Measurements from ENCODE around the gene CCDC178.
"Not testable (repeated sequence)": the region's sequence is repeated elsewhere in the genome, so short reads cannot be mapped to it uniquely, and the experiment has no call there.

Gene CCDC178

DNA sequence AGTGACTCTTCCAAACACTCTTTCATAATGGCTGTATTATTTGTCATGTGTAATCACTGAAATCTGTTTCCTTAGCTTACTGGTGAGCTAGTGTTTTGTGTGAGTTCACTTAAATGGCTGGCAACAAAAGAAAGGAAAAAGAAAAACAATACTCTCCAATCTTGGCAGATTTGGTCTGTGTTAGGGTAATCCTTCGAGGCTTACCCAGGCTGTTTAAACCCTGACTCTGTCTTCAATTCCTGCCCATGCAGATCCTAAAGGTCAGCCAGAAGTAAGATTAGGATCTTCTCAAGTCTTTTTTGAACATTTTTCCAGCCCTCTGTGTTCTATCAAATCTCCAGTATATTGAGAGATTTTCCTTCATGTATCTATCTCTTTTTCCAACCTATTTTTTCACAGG, 85.3 kb downstream of the CCDC178 start:
- DNase-seq (ENCODE audit: low read depth), result no peak

DNA sequence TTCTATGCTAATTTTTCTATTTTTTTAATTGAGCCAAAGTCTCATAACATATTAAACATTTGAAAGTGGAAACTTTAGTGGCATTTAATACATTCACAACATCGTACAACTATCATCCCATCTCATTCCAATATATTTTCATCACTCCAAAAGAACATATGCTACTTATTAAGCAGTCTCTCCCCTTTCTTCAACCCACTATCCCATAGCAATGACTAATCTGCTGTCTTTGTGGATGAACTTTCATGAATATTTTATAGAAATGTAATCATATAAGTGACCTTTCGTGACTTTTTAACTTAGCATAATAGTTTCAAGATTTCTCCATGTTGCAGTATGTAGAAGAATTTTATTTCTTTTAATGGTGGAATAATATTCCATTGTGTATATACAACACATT, 90.3 kb downstream of the CCDC178 start:
- DNase-seq (ENCODE audit: low read depth), result no peak

- DNase-seq (ENCODE audit: low read depth), result not testable (repeated sequence)
Measured at GRCh38 chr18:33339733-33340132, 100.8 kb downstream of the CCDC178 start.

DNA sequence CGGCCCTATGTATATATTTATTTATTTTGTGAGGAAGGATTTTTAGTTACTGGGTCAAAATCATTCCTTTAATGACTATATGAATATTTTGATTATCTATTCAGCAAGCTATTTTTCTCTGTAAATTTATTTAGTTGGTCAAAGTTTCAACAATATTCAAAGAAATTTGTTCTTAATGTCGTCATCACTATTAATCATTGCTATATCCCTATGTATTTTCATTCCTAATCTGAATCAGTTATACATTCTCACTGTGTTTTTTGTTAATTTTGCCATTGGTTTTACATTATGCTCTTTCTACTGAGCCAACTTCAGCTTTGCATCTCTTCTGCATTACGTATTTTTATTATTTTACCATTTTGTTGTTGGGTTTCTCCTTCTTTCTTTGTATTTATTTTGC, 105.7 kb downstream of the CCDC178 start:
- DNase-seq (ENCODE audit: low read depth), result no peak

DNA sequence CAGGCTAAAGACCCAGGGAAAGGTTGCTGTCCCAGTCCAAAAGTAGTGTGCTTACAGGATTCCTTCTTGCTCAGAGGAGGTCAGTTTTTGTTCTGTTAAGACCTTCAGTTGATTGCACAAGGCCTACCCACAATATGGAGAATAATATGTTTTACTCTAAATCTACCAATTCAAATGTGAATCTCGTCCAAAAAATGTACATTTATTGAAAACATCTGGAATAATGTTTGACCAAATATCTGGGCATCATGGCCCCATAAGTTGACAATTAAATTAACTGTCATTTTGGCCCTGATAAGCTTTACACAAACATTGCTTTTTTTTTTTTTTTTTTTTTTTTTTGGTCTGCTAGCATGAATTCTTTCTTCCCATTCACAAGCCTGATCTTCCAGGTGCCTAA, 109.8 kb downstream of the CCDC178 start:
- no peak for DNase-seq (ENCODE audit: low read depth)

DNA sequence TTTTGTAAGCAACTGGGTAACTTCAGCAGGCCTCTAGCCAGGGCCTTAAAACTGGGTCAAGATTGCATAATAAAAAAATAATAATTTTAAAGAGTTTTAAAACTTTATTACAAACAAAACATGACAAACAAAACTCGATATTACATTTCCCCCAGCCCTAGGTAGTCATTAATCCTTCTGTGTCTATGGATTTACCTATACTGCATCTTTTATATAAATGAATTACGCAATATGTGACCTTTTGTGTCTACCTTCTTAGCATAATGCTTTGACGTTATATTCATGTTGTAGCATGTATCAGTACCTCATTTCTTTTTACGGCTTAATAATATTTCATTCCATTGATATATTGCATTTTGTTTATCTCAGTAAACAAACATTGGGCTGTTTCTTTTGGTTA, 113.5 kb downstream of the CCDC178 start:
- no peak for DNase-seq (ENCODE audit: low read depth)

DNA sequence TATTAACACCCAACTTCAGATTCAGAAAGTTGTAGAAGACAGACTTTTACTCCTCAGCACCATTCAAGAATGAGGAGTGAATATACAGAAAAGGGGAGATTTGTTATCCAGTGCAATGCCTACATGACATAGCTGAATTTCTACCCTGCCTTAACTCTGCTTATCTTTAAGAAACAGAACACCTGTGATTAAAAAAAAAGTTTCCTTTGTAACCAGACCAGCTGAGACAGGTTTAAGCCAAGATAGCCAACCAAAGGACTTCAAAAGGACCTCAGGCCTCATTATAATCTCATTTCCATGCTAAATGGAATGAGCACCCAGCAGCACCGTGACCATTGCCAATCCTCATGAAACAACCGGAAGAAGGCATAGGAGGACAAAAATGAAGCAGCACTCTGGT, 122.9 kb downstream of the CCDC178 start:
- no peak for DNase-seq (ENCODE audit: low read depth)

- DNase-seq (ENCODE audit: low read depth), result no peak
Measured at GRCh38 chr18:33316146-33316587, 124.4 kb downstream of the CCDC178 start.

DNA sequence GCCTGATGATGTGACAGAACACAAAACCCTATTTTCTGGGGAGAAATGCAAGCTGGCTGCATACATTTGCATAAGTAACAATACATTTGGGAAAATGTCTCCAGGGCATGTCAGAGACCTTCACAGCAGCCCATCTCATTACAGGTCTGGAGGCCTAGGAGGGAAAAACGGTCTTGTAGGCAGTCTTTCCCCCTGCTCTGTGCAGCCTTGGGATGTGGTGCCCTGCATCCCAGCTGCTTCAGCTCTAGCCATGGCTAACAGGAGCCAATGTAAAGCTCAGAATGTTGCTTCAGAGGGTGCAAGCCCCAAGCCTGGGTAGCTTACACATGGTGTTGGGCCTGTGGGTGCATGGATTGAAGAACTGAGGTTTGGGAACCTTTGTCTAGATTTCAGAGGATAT, 133.0 kb downstream of the CCDC178 start:
- DNase-seq (ENCODE audit: low read depth), result no peak

DNA sequence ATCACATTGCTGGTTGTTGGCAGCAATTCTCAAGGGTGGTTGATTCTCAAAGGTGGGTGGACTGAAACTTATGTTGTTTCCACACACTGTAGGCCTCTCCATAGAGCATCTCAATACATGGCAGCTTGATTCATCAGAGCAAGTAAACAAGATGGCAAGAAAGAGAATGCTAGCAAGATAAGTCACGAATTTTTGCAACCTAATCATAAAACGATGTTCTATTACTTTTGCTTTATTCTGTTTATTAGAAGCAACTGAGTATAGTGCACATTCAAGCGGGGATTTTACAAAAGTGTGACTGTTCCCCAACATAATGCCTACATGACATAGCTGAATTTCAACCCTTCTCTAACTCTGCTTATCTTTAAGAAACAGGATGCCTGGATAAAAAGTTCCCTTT, 136.2 kb downstream of the CCDC178 start:
- no peak for DNase-seq (ENCODE audit: low read depth)

DNA sequence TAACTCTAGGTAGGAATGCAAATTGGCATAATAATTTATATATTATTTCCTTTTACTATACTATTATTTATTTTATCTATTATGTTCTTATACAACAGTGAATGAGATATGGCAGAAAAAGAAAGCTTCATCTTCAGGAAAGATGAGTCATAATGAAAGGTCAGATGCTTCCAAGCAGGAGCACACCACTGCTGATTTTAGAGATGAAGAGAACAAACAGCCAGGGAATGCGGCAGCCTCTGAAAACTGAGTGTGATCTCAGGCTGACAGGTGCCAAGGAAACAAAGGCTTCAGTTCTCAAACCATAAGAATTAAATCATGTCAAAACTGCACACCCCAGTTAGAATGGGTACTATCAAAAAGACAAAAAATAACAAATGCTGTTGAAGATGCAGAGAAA, 149.0 kb downstream of the CCDC178 start:
- no peak for DNase-seq (ENCODE audit: low read depth)

DNA sequence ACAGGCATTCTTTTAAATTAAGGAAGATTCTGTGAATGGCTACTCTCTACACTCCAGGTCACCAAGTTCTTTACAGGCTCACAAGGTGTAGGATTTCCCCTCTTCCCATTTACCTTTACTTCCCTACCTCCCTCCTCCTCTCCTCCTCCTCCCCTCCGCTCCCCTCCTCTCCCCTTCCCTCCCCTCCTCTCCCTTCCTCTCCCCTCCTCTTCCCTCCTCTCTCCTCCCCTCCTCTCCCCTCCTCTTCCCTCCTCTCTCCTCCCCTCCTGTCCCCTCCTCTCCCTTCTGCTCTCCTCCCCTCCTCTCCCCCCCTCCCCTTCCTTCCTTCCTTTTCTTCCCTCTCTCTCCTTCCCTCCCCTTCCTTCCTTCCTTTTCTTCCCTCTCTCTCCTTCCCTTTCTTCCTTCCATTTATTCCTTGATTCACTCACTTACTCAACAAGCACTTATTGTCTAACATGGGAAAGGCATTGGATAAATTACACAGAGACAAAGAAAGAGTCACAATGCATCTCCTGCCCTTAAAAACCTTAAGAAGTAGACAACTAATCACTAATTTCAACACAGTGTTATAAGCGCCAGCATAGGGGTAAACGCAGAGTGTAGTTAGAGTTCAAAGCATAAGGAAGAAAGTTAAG, 152.3 kb downstream of the CCDC178 start:
- DNase-seq (ENCODE audit: low read depth), result no peak

- DNase-seq (ENCODE audit: low read depth), result no peak
Measured at GRCh38 chr18:33282709-33283333, 157.7 kb downstream of the CCDC178 start.

DNA sequence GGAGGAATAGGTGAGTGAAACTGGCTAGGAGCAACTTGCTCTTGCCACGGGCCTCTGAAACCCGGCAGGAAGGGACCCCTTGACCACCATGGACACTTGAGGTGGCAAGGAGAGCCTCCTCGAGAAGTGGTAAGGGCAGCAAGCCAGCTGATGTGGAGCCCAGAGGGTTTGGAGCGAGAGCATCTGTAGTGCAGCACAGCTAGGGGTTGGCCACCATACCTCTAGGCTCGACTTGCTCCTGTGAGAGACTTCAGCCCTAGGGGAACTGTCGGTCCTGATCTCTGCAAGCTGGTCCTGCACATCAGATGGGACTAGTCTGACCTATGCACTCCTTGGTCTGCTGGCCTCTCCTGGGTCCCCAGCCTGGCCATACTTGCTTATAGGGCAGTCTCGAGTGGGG, 158.4 kb downstream of the CCDC178 start:
- DNase-seq (ENCODE audit: low read depth), result no peak

GRCh38 chr18:33277431-33277830, 163.1 kb downstream of the CCDC178 start:
- no peak for DNase-seq (ENCODE audit: low read depth)

DNA sequence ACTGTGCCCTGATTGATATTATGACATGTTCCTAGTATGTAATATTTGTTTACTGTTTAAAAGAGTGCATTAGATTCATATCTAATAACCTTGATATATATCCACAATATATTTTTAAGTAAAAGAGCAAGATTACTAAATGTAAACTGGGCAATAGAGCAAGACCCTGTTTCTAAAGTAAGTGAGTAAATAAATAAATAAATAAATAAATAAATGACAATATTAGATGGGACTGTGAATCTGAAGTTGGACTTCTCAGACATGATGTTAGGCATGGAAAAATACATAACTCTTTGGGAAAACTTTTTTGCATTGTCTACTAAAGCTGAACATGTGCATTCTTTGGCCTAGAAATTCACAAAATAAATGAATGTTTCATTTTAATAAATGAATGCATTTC, 164.7 kb downstream of the CCDC178 start:
- DNase-seq (ENCODE audit: low read depth), result no peak

- no peak for DNase-seq (ENCODE audit: low read depth)
Measured at GRCh38 chr18:33270297-33270696, 170.2 kb downstream of the CCDC178 start.

GRCh38 chr18:33269223-33269622, 171.3 kb downstream of the CCDC178 start:
- DNase-seq (ENCODE audit: low read depth), result no peak

GRCh38 chr18:33264566-33264965, 176.0 kb downstream of the CCDC178 start:
- DNase-seq (ENCODE audit: low read depth), result no peak

GRCh38 chr18:33239298-33239697, 201.2 kb downstream of the CCDC178 start:
- no peak for DNase-seq (ENCODE audit: low read depth)

GRCh38 chr18:33232318-33232626, 208.2 kb downstream of the CCDC178 start:
- no peak for DNase-seq (ENCODE audit: low read depth)

DNA sequence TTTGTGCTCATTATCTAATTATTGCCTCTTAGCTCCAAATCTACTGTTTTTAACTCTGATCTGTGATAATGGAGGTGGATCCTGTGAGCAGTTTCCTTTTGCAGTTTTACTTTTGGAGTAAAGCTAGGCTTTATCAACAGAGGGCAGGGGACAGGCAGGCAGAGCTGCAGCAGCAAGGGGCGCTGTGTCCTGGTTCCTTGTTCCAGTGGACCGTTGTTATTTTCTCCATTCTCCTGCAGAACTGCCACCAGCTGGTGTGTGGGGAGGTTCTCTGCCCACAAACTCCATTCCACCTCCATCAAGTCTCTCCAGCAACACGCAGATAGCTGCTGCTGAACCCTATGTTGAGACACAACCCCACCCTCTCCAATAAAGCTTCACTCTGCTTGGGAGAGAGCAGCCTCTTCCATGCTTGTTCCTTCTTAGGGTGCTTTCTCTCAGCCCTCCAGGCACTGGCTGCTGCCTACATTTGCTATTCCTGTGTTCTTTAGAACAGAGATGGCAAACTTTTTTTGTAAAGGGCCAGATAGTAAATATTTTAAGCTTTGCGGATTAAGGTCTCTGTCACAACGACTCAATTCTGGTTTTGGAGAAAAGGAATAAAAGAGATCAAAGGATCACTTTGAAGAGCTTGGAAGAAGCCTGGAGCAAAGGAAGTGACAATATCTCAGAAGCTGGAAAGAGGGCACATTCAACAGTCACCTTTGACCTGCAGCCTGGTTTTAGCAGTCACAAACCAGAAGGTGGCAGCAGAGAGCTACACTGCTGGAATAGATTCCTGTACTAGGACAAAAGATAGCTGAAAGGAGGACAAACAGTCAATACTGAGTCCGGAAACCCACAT, 208.8 kb downstream of the CCDC178 start:
- peak; percentile 9 for DNase-seq (ENCODE audit: low read depth)

GRCh38 chr18:33212363-33212762, 228.2 kb downstream of the CCDC178 start:
- DNase-seq (ENCODE audit: low read depth), result no peak
